SK-N-MC (cell line): ENCODE data around the gene SH3RF3.

ENCODE experiments used
- EZH2 ChIP-seq: fragments of 200-600 bp; sonication (generic); IDR thresholded peaks from one replicate; pipeline ENCODE4 v1.6.1; 2017; ENCODE audit warnings: antibody characterized with exemption
- FOXP2 ChIP-seq: optimal IDR thresholded peaks from 2 replicates; pipeline ENCODE3; 2011; ENCODE audit warnings: mild to moderate bottlenecking, moderate library complexity; ENCODE audit not compliant: insufficient read depth; ENCODE audit errors: extremely low read length, control extremely low read depth
- POLR2AphosphoS5 ChIP-seq: IDR thresholded peaks from 2 replicates; pipeline ENCODE4 v1.6.1; 2012; ENCODE audit warnings: mild to moderate bottlenecking, low read depth, low read length, borderline replicate concordance

GRCh38 chr2:109160714-109161440 is 31.9 kb downstream of the SH3RF3 start:
- TF ChIP-seq POLR2AphosphoS5 (no peak), EZH2 (no peak), FOXP2 (no peak)
